Measurements from ENCODE around the gene RGS7. TPM values are rescaled to one million over a fixed set of nuclear protein-coding genes. Genes with fewer than 3 reads are reported as not detected.

RGS7 gene
- total and polyA plus RNA-seq, 2 donors from 2014 or later: 3.6 TPM; not detected in 1

- Histone ChIP-seq H3K9ac (ENCODE audit: low read length in 3 of 3) (no peak overlapping the region), H3K9me3 (ENCODE audit: control insufficient read depth in 2 of 3, insufficient read depth in 1 of 3, low read length in 3 of 3) (no peaks in the 10 kb centered on the region), H3K27ac (ENCODE audit: low read depth in 2 of 2, low read length in 2 of 2) (no peak overlapping the region), H3K27me3 (ENCODE audit: control insufficient read depth, insufficient read depth, low read length) (no peaks in the 10 kb centered on the region), H3K36me3 (ENCODE audit: control insufficient read depth in 2 of 3, insufficient read depth in 3 of 3, low read length in 3 of 3) (no peaks in the 10 kb centered on the region), H3K4me1 (ENCODE audit: control insufficient read depth in 2 of 3, insufficient read depth in 2 of 3, low read depth in 1 of 3, low read length in 3 of 3) (no peaks in the 10 kb centered on the region), H3K4me3 (ENCODE audit: low read length in 3 of 3) (no peak overlapping the region)
- DNase-seq (no peak), FAIRE-seq (no peak)
- intact Hi-C loops (cut with DNase I): no loop called here
- TF ChIP-seq CTCF (IDR thresholded peaks at IDR 0.05; ENCODE audit: borderline replicate concordance, extremely low read depth, insufficient read depth): no peak
Measured at GRCh38 chr1:241181971-241182370, 175.0 kb downstream of the RGS7 start.

GRCh38 chr1:241181471-241181870 is 175.5 kb downstream of the RGS7 start:
- no peak overlapping the region for H3K9ac ChIP-seq (ENCODE audit: low read length in 3 of 3)
- no peak overlapping the region for H3K4me3 ChIP-seq (ENCODE audit: low read length in 3 of 3)
- no peak for FAIRE-seq
- TF ChIP-seq CTCF (IDR thresholded peaks at IDR 0.05; ENCODE audit: borderline replicate concordance, extremely low read depth, insufficient read depth): no peak
- H3K27me3 ChIP-seq (ENCODE audit: control insufficient read depth, insufficient read depth, low read length): no peaks in the 10 kb centered on the region
- no peaks in the 10 kb centered on the region for H3K36me3 ChIP-seq (ENCODE audit: control insufficient read depth in 2 of 3, insufficient read depth in 3 of 3, low read length in 3 of 3)
- no peak overlapping the region for H3K27ac ChIP-seq (ENCODE audit: low read depth in 2 of 2, low read length in 2 of 2)
- DNase-seq: no peak
- no peaks in the 10 kb centered on the region for H3K4me1 ChIP-seq (ENCODE audit: control insufficient read depth in 2 of 3, insufficient read depth in 2 of 3, low read depth in 1 of 3, low read length in 3 of 3)
- intact Hi-C loops (cut with DNase I): no loop called here
- no peaks in the 10 kb centered on the region for H3K9me3 ChIP-seq (ENCODE audit: control insufficient read depth in 2 of 3, insufficient read depth in 1 of 3, low read length in 3 of 3)

GRCh38 chr1:241180569-241180968 is 176.4 kb downstream of the RGS7 start:
- Histone ChIP-seq H3K4me3 (ENCODE audit: low read length in 3 of 3) (no peak overlapping the region), H3K27ac (ENCODE audit: low read depth in 2 of 2, low read length in 2 of 2) (no peak overlapping the region), H3K9me3 (ENCODE audit: control insufficient read depth in 2 of 3, insufficient read depth in 1 of 3, low read length in 3 of 3) (no peaks in the 10 kb centered on the region), H3K9ac (ENCODE audit: low read length in 3 of 3) (no peak overlapping the region), H3K36me3 (ENCODE audit: control insufficient read depth in 2 of 3, insufficient read depth in 3 of 3, low read length in 3 of 3) (no peaks in the 10 kb centered on the region), H3K4me1 (ENCODE audit: control insufficient read depth in 2 of 3, insufficient read depth in 2 of 3, low read depth in 1 of 3, low read length in 3 of 3) (no peaks in the 10 kb centered on the region), H3K27me3 (ENCODE audit: control insufficient read depth, insufficient read depth, low read length) (no peaks in the 10 kb centered on the region)
- no peak for TF ChIP-seq CTCF (IDR thresholded peaks at IDR 0.05; ENCODE audit: borderline replicate concordance, extremely low read depth, insufficient read depth)
- no peak for DNase-seq
- intact Hi-C loops (cut with DNase I): no loop called here
- FAIRE-seq: no peak

GRCh38 chr1:241177660-241178059 is 179.3 kb downstream of the RGS7 start:
- intact Hi-C loops (cut with DNase I): no loop called here
- H3K36me3 ChIP-seq (ENCODE audit: control insufficient read depth in 2 of 3, insufficient read depth in 3 of 3, low read length in 3 of 3): no peaks in the 10 kb centered on the region
- no peak for FAIRE-seq

More at GRCh38 chr1:241177660-241178059, 179.3 kb downstream of the RGS7 start:
- no peak overlapping the region for H3K9ac ChIP-seq (ENCODE audit: low read length in 3 of 3)
- no peak overlapping the region for H3K27ac ChIP-seq (ENCODE audit: low read depth in 2 of 2, low read length in 2 of 2)
- no peaks in the 10 kb centered on the region for H3K4me1 ChIP-seq (ENCODE audit: control insufficient read depth in 2 of 3, insufficient read depth in 2 of 3, low read depth in 1 of 3, low read length in 3 of 3)
- H3K4me3 ChIP-seq (ENCODE audit: low read length in 3 of 3): no peak overlapping the region
- H3K27me3 ChIP-seq (ENCODE audit: control insufficient read depth, insufficient read depth, low read length): no peaks in the 10 kb centered on the region
- no peaks in the 10 kb centered on the region for H3K9me3 ChIP-seq (ENCODE audit: control insufficient read depth in 2 of 3, insufficient read depth in 1 of 3, low read length in 3 of 3)
- DNase-seq: no peak
- TF ChIP-seq CTCF (IDR thresholded peaks at IDR 0.05; ENCODE audit: borderline replicate concordance, extremely low read depth, insufficient read depth): no peak
